ENCODE data around the gene PLIN5.
A peak's percentile ranks its signal among the peaks of the same experiment; 100 is the strongest.

PLIN5 gene, protein sequence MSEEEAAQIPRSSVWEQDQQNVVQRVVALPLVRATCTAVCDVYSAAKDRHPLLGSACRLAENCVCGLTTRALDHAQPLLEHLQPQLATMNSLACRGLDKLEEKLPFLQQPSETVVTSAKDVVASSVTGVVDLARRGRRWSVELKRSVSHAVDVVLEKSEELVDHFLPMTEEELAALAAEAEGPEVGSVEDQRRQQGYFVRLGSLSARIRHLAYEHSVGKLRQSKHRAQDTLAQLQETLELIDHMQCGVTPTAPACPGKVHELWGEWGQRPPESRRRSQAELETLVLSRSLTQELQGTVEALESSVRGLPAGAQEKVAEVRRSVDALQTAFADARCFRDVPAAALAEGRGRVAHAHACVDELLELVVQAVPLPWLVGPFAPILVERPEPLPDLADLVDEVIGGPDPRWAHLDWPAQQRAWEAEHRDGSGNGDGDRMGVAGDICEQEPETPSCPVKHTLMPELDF

DNA sequence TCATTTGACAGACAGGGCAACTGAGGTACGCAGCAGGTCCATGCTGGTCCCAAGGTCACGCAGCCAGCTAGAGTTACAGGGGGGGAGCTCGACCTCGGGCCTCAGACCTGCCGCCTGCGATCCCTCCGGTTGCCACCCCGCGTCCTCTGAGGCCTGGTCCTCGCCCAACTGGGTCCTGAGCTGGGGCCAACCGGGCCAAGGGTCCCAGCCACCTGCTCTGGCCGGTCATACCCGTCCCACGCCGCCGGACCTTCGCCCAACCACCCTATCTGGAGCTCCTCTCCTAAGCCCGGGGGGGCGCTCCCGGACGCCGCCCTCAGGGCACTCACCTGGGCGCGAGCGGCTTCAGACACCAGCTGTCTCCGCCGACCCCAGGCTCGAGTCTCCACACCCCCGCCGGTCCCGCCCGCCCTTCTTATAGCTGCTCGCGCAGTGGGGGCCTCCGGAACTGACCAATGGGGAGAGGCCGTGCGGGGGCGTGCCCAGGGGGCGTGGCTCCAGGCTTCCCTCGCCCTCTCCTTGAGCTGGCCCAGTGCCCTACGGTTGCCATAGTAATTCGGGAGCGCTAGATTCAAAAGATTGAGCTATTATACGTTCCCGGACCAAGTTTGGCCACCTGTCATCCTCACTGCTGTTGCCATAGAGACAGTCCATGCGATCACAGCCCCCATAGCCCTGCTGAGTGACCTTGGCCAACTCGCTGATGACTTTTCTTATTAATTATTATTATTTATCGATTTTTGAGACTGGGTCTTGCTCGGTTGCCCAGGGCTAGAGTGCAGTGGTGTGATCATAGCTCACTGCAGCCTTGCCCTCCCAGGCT lies at the start of gene PLIN5:
Gene PLIN5 (minus strand): TSS at position 389 of the 823 bp plus-strand sequence. CDS start 1,150 bp downstream, outside the sequence.
- DNase-seq = peak; percentile 56

DNA sequence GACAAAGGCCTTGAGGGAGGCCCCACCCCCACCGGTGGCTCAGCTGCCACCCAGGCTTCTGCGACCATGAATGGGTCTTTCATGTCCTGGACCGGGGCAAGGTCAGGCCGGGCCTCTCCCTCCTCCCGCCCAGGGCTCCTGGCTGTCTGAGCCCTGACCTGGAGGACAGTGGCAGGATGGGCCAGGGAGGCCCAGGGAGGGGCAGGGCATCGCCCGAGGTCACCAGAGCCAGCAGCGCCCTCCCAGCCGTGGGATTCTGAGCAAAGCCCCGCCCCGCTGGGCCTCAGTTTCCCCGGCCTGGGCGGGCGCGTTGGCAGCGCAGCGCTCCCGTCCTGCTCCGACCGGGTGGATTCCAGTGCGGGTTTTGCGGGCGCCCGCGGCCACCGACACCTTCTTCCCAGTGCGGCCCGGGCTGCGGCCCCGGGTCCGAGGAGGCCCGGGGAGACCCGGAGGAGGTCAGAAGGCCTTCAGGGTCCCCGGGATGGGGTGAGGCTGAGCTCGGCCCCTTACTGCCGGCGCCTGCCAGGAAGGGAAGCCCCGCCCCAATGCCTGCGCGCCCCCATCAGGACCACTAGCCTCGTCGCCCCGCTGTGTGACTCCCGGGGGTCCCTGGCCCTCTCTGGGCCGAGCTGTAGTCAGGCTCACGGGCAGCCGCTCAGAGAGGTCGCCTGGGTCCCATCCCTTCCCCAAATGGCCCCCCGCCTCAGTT lies 49.1 kb upstream of the PLIN5 start:
- peak; percentile 31 for DNase-seq

DNA sequence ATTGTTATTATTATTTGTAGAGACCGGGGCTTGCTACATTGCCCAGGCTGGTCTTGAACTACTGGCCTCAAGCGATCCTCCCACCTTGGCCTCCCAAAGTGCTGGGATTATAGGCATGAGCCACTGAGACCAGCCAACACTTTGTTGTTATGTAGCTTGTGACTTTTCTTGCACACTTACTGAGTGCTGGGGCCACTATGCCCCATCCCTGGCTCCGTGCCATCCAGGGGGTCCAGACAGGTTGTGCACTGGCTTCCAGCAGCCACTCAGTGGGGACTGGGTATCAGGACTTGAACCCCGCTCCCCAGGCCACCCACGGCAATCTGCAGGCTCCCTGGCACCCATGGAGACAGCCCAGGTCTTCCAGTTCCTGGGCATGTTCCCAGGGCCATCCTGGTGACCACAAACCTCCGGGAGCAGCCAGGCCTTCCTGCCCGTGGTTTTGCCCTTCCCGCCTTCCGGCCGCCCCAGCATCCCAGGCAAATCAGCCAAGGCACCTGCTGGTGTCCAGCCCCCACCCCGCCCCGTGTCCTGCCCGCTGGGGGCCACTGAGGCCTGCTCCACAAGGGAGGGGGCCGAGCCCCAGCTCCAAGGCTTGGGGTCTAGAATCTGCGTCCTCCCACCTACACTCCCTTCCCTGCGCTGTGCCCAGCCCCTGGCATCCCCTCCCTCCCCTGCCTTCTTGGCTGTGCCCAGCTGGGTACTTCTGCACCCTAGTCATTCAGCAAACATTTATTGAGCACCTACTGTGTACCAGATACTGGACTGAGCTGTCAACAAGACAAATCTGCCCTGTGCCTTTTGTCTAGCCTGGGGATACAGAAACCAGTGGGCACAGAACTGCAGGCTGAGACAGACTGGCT lies 48.2 kb upstream of the PLIN5 start:
- no peak for DNase-seq

DNA sequence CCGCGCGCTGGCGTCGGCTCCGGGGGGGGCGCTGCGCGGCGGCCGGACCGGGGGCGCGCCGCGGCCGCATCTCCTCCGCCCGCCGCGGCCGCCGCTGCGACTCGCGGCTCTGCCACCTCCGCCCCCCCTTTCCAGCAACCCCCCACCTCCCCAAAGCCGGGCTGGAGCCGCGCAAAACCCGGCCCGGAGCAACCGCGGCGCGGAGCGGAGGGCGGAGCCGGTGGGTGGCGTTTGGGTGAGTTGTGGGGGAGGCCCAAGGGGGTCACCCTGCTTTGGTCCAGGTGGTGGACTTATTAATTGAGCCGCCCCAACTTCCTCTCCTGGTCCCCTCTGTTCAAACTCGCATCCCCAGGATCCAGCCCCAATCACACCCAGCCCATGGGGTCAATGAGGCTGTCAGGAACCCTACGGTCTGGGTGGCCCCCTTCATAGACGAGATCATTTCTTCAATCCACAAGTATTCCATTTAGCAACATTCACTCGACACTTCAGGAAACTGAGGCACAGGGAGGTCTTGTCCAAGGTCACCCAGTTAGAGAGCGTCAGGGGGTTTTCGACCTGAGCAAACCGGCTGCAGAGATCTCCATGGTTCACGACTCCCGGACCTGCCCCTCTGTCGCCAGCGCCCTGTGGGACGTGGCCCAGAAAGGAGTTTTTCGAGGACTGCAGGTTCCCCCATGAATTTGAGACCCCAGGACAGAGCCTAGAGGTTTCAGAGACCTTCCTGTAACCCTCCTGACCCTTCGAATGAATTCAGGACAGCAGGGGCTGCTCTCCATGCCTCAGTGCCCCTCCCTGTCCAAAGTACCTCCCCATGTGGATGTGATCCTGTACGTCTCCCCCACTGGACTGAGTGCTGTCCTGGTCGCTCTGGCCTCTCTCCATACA lies 46.9 kb upstream of the PLIN5 start:
- DNase-seq = peak; percentile 31

- no peak for DNase-seq
Measured at GRCh38 chr19:4580961-4581665, 46.1 kb upstream of the PLIN5 start.

DNA sequence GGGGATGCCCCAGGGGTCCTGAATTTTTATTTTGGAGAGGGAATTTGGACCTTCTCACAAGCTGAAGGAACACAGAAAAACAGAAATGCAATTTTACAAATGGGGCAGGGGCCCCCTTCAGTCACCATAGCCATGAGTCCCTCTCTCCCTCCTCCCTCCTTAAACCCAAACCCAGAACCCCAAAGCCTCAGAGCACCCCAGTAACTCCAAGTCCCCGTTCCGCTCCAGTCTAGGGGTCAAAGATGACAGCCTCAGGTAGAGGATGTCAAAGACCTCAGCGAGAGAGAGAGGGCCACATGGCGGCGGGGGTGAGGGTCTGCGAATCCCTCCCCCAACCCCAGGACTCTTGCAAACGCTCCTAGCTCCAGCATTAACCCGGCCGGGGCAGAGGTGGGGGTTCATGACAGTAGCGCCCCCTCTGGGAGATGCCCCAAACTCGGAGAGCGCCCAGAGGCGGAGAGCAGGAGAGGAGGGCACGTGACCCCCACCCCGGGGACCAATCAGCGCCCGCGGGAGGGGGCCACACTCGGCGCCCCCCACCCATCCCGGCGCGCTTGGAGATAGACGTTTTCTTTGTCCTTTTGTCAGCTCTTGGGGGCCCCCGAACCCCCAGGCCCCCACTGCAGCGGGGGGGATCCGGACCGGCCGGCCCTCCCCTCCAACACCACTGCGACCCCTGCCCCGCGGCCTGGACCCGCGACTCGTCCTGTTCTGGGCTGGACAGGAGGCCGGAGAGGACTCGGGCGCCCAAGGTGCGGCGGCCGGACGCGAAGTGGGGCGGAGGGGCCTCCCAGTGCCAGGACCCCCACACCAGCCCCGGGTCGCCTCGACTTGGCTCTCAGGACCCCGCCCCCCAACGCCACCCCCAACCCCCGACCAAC lies 45.2 kb upstream of the PLIN5 start:
- DNase-seq = no peak

- DNase-seq = no peak
Measured at GRCh38 chr19:4579389-4579788, 44.4 kb upstream of the PLIN5 start.

DNA sequence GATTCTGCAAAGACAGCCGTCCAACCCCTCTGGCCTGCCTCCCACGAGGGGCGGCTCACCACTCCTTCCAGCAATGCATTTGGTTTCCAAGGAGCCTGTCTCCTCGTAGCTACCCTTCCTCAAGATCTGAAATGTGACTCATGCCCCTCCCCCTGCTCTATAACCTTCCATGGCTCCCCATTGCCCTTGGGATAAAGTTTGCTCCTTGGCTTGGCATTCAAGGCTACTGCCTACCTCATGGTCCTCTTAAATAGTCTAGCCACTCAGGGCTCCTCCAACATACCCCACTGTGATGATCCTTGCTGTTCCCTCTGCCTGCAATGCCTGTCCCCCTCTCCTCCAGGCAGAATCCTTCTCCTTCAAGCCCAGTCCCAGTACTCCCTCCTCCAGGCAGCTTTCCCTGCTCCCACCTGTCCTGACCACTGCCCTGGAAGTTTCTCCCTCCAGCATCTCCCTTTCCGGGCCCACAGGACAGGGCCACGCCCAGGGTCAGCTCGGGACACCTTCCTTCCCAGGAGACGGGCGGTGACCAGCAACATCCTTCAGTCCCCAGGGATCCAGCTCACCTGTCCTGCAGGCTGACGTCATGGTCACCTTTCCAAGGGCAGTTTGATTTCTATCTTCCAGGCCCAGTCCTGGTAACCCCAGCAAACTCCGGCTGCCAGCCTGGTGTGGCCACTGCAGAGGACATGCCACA lies 43.7 kb upstream of the PLIN5 start:
- DNase-seq = no peak

GRCh38 chr19:4577020-4577782 lies 42.2 kb upstream of the PLIN5 start:
- DNase-seq = no peak

GRCh38 chr19:4576016-4576933 lies 41.3 kb upstream of the PLIN5 start:
- DNase-seq = peak; percentile 73

DNA sequence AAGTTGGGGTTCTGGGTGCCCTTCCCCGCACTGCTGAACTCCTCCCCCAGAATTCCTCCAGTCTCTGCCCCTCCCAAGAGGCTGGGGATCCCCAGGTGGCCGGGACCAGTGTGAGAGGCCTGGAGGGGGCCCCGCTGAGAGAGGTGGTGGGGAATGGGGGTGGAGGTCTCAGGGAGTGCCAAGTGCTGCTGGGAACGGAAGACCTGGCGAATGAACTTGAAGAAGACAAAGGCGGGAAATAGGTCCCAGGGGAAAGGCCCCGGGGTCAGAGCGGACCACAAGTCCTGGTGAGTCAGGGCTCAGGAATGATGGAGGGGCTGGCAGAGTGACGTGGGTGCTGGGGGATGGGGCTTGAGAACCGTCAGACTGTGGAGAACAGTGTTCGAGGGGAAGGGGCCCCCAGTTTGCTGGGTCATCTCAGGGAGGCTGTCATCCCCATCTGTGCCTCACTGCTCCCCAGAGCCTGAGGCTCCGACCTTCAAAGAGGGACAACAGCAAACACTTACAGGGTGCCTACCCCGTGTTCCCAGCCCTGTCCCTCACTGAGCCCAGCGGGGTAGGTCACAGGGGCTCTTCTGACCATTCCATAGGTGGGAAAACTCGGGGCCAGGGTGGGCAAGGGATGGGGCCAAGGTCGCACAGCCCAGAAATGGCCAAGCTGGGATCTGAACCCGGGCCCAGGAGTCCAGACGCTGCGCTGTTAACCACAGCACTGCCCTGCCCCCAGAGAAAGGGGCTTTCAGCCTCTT lies 40.4 kb upstream of the PLIN5 start:
- DNase-seq = no peak

- no peak for DNase-seq
Measured at GRCh38 chr19:4573682-4574081, 38.7 kb upstream of the PLIN5 start.

DNA sequence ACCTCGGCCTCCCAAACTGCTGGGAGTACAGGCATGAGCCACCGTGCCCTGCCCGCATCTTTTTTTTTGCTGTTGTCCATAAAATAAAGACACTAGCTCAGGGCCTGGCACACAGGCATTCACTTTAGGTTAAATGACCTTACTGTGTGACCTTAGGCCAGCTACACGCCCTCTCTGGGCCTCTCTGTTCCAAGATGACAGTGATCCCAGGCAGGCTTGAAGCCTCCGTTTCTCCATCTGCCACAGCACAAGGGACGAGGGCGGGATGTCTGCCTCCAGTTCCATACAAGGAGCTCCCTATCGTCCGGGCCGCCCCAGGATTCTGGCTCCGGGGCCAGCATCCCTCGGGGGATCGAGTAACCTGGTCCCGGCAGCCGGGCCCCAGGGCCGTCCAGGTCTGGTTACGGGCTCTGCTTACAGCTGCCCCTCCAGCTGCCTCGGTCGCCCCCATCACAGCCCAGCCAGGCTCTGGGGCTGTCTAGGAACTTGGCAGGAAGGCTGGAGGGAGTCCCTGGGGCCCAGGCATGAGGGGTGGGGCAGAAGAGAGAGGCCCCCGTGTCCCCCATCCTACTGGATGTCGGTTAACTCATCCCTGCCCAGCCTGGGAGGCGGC lies 36.4 kb upstream of the PLIN5 start:
- no peak for DNase-seq

- no peak for DNase-seq
Measured at GRCh38 chr19:4570916-4571304, 35.9 kb upstream of the PLIN5 start.

GRCh38 chr19:4570402-4570801 lies 35.4 kb upstream of the PLIN5 start:
- DNase-seq = no peak

DNA sequence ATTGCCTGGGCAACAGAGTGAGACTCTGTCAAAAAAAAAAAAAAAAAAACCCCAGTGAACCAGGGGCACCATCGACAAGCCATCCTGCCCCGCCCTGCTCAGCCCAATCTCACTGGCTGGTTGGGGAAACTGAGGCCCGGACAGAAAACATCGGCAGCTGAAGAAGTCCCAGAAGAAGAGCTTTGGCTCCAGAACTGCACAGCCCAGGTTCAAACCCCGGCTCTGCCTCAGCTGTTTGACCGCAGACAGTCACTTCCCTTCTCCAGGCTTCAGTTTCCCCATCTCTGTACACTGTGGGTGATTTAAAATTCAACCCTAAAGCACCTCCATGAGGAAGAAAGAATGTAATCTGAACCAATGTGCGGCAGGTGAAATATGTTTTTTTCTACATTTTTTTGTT lies 33.9 kb upstream of the PLIN5 start:
- DNase-seq = no peak
